GM19099 (cell line): ENCODE data around the gene RASL12.

Experiments
- POLR2A ChIP-seq: IDR thresholded peaks from 3 replicates; pipeline ENCODE4 v1.6.1; 2011; ENCODE audit warnings: low read depth; ENCODE audit not compliant: insufficient read length; ENCODE audit errors: extremely low read depth

The RASL12 gene

DNA sequence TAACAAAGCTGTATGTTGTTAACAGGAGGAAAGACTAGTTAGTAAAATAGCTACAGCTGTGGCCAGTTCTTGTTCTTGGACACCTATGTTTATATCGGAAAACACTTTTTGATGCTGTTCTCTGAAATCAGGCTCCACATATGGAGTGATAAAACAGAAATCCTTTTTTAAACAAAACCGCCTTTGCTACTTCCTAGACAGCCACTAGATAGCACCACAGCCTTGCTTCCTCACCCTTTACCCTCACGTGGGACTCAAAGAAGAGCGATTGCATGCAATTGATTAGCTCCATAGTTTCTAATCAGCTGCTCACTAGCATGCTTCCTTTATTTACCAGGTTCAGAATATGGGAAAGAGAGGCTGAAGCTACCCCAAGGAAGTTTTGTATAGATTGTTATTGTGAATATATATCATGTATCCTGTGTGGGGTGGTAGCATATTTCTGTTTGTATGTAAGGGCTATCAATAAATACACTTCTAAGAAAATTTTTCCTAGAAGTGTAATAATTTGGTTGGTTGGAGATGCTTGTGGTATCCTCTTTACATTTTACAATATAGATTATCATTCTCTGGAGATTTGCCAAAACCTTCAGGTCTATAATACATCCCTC, 34.0 kb downstream of the RASL12 start:
- no peak for TF ChIP-seq POLR2A

DNA sequence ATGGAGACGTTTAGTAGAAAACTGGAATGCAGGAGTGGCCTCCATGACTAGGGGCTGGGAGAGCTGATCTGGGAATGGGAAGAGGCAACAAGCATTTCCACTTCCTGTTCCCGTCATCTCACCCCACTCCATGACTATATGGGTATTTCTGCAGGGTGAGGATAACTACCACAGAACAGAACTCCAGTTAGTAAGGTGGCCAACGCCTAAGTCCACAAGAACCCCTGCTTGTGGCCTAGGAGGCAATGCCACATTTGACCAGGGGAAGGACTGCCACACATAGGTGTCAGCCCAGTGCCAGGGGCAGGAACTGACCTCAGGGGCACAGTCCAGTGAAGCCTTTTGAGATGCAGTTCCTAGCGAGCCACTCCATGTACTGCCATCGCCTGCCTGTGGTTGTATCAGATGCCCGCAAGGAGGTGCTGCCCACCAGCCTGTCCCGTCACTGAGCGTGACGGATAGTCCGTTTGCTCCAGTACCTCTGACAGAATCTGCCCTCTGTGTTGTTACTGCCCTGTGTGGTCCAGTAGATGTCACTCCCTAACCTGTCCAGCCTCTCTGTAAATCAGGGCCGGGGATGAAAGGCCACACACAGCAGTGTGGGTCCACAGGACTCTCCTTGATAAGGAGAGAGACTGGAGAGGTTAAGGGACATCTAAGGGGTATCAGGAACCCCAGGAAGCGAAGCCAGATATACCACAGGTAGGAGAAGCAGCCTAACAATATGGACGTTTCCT, 34.8 kb downstream of the RASL12 start:
- TF ChIP-seq POLR2A = no peak

DNA sequence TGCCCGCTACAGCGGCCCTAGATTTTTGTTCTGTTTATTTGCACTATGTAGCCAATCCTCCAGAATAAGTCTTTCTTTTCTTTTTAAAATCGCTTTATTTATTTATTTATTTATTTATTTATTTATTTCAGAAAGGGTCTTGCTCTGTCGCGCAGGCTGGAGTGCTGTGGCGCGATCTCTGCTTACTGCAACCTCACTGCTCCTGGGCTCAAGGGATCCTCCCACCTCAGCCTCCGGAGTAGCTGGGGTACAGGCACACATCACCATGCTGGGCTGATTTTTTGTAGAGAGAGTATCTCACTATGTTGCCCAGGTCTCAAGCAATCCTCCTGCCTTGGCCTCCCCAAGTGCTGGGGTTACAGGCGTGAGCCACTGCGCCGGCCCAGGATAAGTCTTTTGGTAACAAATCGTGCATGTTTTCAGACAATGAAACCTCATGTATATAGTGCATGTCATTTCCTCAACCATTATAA, 38.0 kb downstream of the RASL12 start:
- TF ChIP-seq POLR2A = no peak

DNA sequence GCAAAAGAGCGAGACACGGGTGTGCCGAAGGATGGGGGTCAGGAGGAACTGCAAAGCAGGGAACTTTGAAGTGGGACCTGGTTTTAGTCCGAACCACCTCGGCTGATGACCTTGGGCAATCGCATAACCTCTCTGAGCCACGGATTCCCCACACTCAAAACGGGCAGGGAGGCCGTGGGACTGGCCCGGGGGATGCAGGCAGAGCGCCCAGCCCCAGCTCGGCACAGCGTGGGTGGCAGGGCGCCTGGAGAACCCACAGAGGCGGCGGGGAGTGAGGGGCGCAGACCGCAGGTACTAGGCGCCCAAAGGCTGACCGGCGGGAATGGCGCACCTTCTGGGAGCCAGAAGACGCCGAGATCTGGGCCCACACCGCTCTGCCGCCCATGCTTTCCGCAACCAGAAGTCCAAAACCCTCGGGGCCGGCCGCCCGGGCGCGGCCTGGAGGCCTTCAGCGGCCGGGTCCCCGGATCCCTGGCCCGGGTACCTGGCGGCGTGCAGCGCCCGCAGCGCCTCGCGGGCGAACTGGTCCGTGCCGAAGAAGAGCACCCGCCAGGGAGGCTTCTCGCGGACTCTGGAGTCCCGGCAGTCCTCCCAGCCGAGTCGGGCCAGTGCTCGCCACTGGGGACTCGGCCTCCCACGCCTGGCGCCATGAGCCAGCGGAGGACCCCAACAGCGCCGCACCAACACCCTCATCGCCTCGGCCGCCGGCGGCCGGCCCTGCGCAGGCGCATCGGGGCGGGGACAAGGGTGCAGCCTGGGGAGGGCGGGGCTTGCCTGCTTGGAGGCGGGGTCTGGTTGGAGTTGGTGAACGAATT, 38.7 kb downstream of the RASL12 start, which contains the start of gene MTFMT:
Gene MTFMT, minus strand, starts transcription at position 719 of the 815 bp plus-strand sequence. Its CDS starts 26 bp downstream, at position 693.
- peak; percentile 90 for TF ChIP-seq POLR2A

DNA sequence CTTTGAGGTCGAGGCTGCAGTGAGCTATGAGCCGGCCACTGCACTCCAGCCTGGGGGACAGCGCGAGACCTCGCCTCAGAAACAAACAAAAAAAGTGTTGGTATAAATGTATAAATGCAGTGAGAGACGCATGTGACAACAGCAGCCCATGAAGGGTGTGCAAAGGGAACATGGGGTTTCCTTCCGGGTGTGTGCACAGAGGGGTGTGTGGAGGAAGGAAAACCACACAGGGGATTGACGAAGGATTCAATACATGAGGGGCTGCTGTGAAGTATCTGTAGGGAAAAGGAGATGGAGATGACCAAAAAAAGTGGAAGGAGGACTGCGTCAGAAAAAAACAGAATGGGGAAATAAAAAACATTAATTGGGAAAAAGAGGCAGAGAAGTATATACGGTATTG, 39.5 kb downstream of the RASL12 start:
- TF ChIP-seq POLR2A = no peak

DNA sequence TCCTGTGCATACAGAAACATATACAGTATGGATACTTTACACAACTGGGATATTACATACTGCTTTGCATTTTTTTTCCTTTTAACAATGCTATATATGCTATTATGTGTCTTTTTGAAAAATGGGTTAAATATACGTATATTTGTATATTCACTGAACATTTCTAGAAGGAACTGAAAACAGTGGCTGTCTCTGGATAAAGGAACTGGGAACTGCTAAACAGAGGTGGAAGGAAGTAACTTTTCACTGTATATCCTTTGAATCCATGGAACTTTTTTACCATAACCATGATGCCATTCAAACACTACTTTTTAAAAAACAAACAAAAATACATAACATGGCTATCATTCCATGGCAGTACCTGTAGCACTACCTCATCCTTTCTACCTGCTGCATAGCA, 40.2 kb downstream of the RASL12 start:
- no peak for TF ChIP-seq POLR2A

DNA sequence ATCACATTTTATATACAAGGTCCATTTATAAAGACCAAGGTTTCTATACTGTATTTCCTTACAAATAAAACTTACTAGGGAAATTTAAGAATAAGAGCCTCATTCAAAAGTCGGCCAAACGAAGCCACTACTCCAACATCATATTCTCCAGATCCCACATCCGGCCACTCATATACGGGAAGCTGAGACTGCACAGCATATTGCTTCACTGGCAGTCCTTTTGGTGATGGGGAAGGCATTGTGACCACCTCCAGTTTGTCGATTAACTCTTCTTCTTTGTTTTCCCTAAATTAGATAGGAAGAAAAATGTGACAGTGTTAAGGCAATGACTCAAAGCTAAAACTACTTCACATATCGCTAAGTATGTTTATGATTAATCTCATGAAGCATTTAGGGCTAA, 41.0 kb downstream of the RASL12 start:
- no peak for TF ChIP-seq POLR2A

DNA sequence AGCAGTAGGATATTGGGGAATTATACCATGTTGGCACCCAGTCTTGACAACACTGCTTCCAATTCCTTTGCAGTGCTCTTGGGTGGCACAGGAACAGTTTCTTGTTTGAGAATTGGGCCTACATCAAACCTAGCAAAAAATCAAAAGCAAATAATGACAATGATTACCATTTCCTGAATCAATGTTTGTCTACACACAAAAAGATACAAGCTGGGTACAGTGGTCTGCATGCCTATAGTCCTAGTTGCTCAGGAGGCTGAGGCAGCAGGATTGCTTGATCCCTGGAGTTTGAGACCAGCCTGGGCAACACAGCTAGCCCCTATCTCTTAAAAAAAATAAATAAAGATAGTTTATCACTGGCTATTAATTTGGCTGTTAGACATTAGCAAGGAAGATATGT, 46.3 kb downstream of the RASL12 start:
- no peak for TF ChIP-seq POLR2A

DNA sequence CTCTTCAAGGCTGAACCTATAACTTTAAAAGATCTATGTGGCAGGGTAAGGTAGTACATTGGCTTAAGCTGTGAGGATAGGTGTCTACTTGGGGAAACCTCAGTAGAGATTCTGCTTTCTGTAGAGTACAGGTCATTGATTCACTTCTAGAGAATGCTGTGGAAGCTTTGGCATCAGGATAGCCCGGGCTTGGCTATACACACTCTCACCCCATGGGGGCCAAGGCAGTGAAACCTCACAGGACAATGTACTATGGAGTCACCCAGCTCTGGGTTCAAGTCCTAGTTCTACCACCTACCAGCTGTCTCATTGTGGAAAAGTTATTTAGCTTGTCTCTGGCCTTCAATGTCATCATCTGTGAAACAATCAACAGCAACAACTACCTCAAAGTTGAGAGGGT, 47.4 kb downstream of the RASL12 start:
- TF ChIP-seq POLR2A = no peak

DNA sequence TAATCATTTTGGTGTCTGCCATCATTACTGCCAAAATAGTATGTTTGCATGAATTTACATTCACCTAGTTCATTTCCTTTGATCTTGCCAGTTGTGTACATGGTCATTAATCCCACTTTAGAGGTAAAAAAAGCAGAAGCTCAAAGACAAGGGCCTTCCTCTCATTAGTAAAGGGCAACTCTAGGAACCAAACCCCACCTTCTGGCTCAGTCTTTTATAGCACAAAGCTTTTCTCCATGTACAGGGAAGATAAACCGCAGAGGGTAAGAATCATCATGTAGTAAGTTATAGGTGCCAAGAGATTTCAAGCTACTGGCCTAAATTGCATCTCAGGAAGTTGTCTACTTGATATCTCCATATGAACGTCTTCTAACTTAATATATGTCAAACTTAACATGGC, 58.8 kb downstream of the RASL12 start:
- no peak for TF ChIP-seq POLR2A

DNA sequence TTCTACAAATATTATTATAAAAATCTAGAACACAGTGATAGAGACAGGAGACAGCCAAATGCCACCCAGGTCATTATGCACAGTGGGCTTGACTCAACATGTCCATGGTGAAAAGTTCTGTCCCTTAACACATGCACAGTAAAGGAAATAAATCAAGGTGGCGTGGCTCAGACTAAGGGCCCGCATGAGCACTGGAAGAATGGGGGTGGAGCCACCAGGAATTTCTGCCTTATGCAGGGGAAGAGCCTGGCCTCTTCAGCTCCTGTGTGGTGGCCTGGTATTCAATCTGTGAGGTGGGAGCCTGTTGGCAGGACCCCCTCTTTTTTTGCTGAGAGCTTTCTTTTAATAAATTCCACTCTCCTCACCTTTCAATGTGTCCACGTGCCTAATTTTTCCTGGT, 60.9 kb downstream of the RASL12 start:
- TF ChIP-seq POLR2A = no peak

DNA sequence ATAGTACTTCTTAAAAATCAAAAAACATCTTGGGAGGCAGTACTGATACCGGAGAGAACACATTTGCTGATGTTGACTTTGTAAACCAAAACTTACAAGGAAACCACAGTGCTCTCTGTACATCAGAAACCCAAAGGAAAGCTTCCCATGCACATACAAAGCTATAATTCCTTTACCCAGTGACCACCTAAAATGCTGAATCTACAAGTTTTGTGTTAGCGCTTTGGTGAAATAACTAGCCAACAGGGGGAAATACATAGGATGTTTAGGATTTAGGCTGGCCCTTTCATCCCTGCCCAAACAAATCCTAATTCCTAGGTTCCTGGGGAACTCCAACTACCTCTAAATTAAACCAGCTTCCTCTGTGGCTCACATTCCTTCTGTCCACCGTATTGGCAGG, 62.8 kb downstream of the RASL12 start:
- no peak for TF ChIP-seq POLR2A
